GM10266 (cell line): ENCODE measurements around the gene OBSCN.

Experiments used
- DNase-seq: peaks from one replicate; pipeline ENCODE4 v3.0.0; 2012; ENCODE audit errors: extremely low spot score
- CTCF ChIP-seq: IDR thresholded peaks from 2 replicates; pipeline ENCODE4 v1.5.1; 2012; ENCODE audit warnings: mild to moderate bottlenecking, low read depth; ENCODE audit not compliant: control insufficient read depth, insufficient read depth; ENCODE audit errors: missing control alignments

Gene OBSCN

GRCh38 chr1:228401782-228402640 lies 194.2 kb downstream of the OBSCN start:
- TF ChIP-seq CTCF, result no peak
- DNase-seq, result no peak

GRCh38 chr1:228402641-228403025 lies 194.8 kb downstream of the OBSCN start:
- no peak for DNase-seq
- no peak for TF ChIP-seq CTCF

- no peak for DNase-seq
- TF ChIP-seq CTCF, result no peak
These were observed 195.4 kb downstream of the OBSCN start for GRCh38 chr1:228403231-228403631.

- no peak for DNase-seq
- TF ChIP-seq CTCF, result no peak
These were observed 196.4 kb downstream of the OBSCN start for GRCh38 chr1:228404107-228404720.

GRCh38 chr1:228405200-228405978 lies 197.5 kb downstream of the OBSCN start:
- no peak for TF ChIP-seq CTCF
- no peak for DNase-seq

GRCh38 chr1:228405979-228406228 lies 198.1 kb downstream of the OBSCN start:
- TF ChIP-seq CTCF, result no peak
- DNase-seq, result no peak
